Hindlimb muscle (tissue), 1 donor: ENCODE measurements around the gene PRKAR1B. TPM values are rescaled to one million over a fixed set of nuclear protein-coding genes. Genes with fewer than 3 reads are reported as not detected.

Experiments used
- DNase-seq: peaks from one replicate; pipeline ENCODE4 v3.0.0-alpha.2; 2013
- polyA plus RNA-seq: library from polyadenylated mRNA; unstranded; fragments of 120-200 nt; gene quantifications from one replicate; pipeline ENCODE4 v1.2.1, GENCODE V29; 2013; ENCODE audit not compliant: insufficient read length

PRKAR1B gene
- polyA plus RNA-seq, 1 donor, result 35.7 TPM

DNA sequence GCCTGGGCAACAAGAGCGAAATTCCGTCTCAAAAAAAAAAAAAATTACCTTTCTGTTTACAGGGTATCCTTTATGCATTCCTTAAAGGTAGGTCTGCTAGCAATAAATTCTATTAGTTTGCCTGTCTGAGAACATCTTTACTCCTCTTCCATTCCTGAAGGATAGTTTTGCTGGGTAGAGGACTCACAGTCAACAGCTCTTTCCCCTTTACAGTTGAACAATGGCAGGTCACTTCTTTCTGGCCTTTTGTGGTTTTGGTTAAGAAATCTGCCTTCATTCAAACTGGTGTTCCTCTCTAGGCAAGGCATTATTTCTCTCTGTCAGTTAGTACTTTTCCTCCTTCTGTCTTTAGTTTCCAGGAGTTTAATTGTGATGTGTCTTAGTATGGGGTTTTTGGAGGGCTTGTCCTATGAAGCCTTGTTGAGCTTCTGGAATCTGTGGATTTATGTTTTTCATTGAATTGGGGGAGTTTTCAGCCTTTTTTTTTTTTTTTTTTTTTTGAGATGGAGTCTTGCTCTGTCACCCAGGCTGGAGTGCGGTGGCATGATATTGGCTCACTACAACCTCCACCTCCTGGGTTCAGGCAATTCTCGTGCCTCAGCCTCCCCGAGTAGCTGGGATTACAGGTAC lies 5.3 kb downstream of the PRKAR1B start:
- no peak for DNase-seq

DNA sequence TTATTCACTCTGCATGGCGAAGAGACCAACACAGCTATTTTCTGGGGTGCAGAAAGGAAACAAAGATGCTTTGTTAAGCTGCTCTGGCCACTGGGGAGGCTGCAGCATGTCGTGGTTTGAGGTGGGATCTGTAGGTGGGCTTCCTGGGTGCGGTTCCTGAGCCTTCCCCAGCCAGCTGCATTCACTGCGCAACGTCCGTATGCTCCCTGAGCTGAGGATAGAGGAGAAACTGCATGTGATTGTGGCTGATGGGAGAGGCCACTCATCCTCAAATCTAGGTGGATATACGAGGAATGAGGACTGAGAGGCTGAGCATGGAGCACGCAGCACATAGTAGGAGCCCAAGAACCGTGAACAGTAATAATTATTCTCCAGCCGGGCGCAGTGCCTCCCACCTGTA lies 10.4 kb downstream of the PRKAR1B start:
- no peak for DNase-seq

DNA sequence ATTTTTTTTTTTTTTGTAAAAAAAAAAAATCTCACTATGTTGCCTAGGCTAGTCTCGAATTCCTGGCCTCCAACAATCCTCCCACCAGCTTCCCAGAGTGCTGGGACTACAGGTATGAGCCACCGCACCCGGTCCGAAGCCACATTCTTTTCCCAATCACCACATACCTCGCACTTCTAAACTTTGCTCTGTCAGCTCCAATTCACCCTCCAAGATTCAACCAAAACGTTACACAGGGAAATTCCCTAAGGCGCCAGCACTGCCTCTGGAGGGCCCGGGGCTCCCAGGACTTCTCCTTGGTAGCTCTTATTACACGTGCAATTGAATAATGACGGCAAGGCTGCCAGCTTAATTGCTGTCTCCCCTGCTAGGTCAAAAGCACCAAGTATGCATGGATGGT lies 10.9 kb downstream of the PRKAR1B start:
- no peak for DNase-seq

DNA sequence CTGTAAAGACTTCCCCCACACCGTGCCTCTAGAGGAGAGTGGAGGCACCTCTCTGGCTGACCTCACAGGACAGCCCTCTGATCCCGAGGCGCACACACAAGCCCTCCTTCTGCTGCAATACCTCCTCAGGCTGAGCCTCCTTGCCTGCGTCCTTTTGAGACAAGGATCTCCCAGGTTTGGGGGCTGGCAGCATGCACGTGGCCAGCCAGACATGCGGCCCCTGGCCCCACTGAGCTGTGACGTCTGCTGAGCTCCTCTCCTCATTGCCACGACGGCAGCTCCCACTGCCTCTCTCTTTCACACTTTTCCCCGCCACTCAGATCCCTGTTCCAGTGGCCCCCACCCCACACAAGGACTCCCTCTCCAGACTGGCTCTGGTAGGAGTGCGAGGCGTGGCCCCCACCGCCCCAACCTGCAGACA lies 12.8 kb downstream of the PRKAR1B start:
- no peak for DNase-seq

DNA sequence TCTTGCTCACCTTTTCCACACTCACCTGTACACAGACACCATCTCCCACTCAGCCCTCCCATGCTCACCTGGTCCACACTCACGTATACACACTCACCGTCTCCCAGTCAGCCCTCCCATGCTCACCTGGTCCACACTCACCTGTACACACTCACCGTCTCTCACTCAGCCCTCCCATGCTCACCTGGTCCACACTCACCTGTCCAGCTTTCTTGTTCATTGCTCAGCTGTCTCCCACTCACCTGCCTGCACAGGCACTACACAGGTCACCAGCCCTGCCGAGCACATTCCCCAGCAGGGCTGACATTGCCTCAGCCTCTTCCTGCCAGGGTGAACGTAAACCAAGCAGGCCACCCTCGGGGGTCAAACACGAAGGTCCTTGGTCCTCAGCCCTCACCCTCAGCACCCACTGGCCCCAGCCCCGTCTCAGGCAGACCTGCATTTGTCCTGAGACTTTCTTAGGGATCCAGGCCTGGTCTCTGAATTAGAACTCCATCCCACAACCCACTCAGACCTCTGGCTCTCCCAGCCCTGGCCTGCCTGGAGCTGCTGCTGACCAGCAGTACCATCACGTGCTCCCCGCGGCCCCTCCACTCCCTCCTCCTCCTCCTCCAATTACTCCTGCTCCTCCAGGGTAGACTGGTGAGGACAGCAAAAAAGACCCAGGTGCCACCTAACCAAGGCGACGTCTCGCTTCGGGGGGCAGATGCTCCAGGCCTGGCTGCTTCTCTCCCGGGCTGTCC lies 13.4 kb downstream of the PRKAR1B start:
- DNase-seq, result no peak

DNA sequence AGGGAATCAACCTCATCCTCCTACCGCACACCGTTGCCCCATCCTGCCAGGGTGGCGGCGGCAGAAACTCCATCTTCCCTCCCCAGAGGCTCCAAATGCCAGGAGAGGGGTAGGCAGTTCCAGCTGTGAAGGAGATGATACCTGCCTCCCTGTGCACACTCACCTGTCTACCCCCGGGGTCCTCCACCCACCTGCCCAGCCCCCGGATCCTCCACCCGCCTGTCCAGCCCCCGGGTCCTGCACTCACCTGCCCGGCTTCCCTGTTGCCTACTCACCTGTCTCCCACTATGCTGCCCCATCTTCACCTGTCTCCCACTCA lies 14.0 kb downstream of the PRKAR1B start:
- DNase-seq, result no peak

DNA sequence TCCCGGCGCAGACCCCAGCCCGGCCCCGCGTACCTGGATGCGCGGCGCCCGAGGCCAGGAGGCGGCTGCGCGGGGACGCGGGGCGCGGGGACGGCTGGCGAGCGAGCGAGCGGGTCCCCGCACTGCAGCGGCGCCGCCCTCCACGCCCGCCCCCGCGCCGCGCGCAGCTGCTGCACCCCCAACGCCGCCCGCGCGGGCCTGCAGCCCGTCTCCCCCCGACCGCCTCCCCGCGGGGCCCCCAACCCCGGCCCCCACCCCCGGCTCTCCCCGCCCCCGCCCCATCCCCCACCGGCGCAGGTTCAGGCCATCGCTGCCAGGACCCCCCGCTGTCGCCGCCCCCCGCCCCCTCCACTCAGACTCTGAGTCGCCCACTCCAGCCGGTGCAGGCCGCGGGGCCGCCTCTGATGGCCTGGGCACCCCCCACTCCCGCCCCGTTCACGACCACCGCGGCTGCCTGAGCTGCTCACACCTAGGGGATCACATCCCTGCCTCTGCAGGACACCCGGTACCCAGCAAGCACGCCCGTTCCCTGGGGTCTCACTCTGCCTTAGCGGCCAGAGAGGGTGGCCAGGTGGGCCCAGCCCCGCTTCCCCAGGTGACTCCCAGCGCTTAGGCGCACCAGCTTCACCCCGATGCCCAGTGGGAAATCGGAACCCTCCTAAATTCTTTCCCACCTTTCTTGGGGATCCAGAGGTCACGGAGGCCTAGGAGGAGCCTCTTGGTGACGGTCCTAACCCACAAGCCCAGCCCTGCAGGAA lies 14.5 kb downstream of the PRKAR1B start:
- no peak for DNase-seq

DNA sequence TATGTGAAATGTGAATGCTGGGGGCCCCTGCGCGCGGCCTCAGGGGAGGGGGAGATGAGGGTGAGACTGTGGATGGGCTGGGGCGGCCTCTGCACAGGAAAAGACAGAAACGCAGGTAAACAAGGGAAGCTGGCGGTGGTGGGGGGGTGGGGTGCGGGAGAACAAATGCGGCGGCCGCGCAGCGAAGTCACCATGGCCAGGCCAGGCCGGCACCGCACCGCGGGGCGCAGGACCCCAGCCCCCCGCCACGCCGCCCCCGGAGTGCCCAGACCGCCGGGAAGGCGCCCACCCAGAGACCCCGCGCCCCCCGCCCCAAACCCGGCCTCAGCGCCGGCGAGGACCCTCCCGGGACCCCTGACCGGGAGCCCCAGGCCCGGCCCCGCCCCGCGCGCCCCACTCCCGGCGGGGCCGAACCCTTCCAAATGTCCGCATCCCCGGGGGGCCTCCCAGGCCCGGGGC lies 15.1 kb downstream of the PRKAR1B start:
- no peak for DNase-seq

DNA sequence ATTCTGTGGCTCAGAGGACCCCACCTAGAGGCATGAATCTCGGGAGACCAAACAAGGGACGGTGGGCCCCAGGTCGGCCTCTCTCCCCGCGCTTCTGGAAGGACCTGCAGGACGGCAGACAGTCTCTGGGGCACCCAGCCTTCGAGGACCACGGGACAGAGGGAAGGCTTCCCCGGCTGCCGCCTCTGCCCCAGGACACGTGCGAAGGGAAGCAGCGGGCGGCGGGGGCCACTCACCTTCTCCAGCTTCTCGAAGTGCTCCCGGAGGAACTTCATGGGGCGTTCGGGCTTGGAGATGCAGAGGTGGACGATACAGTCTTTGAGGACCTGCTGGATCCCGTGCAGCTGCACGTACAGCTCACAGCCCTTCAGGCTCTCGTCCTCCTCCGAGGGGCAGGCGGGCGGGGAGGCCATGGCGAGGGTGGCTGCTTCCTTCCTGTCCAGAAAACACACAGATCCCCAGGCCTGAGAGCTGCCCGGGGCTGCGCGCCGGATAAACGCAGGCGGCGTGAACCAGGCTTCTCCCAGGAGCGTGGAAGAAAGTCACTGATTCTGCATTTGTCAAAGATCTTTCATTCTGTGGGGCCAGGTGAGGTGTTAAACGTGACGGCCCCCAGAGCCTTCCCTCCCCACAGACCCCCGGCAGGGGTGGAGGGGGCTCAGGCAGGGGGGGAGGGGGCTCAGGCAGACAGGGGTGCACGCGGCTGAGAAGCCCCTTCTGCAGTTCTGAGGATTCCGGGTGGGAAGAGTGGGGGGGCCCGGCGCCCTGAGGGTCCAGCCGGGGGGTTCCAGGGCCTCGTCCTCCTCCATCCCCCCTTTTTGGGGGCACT lies 15.8 kb downstream of the PRKAR1B start:
- DNase-seq, result peak; percentile 29

DNA sequence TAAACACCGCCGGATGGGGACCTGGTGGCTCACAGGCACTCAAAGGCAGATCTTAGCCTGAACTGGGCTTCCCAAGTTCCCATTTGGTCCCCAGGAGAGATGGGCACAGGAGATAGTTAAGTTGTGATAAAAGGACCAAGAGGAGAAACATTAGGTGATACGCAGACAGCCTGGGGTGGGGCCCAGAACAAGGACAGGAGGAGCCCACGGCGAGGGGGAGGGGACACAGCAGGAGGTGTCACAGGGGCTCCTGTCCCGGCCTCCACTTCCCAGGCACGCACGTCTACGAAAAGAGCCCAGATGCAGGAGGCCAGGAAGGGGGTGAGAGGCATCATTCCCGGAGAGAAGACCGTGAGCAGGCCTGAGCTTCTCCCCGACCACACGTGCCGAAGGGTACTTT lies 16.9 kb downstream of the PRKAR1B start:
- DNase-seq, result no peak

DNA sequence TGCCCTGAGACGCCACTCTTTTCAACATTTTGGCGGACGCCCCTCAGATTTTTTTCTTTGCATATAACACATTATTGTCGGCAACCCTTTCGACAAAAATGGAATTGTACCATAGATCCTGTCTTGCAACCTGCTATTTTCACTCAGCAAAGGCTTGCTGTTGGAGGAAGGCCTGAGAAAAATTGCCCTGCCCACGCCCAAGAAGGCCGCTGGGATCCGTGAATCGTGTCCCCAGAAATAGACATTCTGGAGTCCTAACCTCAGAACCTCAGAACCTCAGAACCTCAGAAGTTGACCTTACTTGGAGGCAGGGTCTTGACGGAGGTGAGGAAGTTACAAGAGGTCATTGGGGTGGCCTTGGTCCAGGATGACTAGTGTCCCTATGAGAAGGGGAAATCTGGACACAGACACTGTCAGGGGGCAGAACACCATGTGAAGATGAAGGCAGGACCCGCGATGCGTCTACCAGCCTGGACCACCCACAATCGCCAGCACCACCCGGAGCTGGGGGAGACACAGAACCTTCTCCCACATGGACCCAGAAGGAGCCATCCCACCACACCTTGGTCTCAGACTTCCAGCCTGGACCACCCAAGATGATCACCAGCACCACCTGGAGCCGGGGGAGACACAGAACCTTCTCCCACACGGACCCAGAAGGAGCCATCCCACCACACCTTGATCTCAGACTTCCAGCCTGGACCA lies 19.6 kb downstream of the PRKAR1B start:
- no peak for DNase-seq

DNA sequence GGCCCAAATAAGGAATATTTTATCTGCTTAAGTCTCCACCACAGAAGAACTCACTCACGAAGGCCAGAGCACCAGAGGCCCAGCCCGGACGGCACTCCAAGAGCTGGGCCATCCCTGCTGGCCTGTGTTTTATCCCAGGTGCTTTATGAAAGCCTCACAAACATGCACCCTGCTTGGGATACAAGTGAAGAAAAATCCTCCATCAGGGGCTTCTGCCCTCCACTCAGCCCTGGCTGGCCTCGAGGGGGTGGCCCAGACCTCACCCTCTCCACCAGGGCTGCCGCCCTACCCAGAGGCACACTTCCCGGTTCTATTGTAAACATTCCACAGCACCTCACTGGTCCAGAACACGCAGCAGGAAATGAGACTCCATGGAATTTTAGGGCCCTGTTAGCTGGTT lies 20.4 kb downstream of the PRKAR1B start:
- DNase-seq, result no peak

DNA sequence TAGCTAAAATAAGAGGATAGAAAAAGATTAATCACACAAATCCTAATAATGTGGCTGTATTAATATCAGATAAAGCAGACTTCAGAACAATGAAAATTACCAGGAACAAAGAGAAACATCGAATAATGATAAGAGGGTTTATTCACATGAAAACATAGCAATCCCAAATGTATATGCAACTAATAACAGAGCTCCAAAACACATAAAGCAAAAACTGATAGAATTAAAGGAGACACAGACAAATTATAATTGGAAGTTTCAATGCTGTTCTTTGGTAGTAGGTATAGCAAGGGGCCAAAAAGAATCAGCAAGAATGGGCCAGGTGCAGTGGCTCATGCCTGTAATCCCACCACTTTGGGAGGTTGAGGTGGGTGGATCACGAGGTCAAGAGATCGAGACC lies 24.0 kb downstream of the PRKAR1B start:
- DNase-seq, result no peak

DNA sequence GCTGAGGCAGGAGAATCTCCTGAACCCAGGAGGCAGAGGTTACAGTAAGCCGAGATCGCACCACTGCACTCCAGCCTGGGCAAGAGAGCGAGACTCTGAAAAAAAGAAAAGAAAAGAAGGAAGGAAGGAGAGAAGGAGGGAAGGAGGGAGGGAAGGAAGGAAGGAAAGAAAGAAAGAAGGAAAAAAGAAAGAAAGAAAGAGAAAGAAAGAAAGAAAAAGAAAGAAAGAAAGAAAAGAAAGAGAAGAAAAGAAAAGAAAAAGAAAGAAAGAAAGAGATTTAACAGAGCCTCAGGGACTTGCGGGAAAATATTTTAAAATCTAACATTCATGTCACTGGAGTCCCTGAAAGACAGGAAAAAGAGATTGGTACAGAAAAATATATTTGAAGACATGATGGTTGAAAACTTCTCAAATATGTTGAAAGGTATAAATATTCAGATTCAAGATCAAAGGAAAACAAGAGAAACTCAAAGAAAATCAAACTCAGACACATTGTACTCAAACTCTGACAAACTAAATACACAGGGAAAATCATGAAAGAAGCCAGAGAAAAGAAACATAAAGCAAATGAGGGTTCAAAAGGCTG lies 25.9 kb downstream of the PRKAR1B start:
- DNase-seq, result no peak

DNA sequence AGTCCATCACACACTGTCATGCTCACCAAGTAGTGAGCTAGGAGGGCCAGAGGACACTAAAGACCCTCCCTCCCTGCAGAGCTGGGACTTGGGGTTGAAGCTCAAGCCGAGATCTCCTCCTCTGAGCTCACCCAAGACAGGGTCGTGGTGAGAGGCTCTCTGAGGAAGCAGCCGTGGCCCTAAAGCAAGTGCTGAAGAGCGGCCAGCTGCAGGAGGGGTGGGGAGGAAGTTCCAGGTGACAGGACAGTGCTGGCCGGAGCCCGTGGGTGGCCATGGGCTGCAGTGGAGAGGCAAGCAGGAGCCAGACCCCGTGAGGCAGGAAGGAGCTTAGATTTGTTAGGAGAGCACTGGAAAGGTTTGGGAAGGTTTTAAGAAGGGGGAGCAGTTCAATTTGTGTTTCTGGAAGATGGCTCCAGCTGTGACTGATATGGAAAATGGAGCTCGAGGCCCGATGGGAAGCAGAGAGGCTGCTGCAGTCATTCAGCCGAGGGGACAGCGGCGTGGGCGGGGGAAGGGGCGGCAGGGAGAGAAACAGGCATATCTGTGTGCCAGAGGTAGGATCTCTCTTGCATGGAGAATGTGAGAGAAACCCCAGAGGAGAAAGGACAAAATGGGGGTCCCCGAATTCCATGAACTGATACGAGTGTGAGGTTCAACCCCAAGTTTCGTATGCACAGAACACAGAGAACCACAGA lies 27.5 kb downstream of the PRKAR1B start:
- DNase-seq, result no peak

DNA sequence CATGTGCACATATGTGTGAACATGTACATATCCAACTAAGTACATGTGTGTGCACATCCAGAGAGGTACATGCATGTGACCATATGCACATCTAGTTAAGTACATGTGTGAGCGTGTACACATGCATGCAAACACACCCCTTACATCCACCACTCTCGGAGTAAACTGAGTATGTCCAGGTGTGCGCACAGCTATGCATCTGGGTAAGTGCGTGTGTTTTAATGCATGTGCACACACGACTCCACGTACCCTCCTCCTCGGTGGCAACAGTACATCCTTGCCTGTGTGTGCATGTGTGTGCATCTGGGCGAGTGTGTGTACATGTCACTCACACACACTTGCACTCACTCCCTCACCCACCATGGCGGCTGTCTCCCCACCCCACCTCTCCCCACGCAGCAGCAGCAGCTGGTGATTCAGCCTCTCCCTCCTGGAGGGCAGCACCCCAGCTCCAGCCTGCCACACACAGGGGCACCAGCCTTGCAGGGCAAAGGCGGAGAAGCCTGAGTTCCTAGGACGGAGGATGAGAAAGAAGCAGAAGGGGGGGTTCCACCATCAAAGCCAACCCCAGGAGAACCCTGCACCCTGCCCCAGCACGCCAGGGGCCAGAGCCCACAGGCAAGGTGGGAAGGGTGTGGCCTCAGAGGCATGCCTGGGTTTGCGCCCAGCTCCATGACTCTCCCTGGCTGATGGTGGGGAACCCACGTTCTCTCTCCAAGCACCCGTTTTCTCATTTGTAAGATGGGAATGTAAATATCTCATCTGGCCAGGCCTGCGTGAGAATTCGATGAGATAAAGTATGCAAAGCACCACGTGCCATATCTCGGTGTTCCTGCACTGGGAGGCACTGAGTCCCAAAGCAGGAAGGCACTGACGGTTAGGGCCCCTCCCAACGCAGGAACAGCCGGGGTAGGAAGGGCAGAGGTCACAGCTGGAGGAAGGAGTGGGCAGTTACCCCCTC lies 28.3 kb downstream of the PRKAR1B start:
- DNase-seq, result no peak

DNA sequence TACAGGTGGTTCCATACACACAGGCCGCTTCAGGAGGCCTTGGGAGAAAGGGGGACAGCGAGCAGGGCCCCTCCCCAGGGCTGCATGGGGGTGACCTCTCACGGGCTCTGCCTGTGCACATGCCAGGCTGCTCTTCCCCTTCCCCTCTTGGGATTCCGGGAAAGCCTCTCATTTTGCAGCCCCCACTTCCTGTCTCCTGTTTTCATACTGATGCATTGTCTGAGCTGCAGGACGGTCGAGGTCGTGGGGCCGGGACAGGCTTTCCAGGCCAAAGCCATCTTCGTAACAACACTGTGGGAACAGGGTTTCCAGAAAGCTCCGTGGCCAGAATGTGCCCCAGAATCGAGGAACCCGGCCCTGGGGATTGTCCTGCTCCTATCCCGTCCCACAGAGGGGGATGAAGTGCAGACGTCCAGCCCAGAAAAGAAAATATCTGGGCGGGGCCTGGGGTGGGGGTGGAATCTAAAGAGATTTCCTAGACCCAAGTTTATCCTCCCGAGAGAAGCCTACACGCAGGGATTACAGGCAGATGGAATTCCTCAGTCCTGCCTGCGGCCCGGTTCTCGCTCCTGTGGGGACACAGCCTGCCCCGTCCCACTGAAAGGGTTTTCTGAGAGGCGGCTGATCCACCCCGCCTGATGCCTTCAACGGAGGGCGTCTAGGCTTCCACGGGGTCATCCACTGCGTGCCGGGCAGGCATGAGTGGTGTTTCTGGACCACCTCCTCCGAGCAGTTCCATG lies 30.1 kb downstream of the PRKAR1B start:
- DNase-seq, result no peak

DNA sequence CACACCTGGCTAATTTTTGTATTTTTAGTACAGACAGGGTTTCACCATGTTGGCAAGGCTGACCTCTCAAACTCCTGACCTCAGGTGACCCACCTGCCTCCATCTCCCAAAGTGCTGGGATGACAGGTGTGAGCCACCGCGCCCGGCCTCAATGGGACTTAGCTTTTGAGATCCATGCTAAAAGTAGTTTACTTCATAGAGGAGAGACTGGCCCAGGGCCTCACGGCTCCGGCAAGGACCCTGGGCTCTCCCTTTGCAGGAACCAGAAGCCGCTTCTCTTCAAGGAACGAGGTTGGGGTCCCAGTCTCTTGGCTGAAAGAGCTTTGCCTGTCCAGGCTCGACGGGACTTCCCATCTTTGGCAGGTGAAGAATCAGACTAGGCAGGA lies 30.7 kb downstream of the PRKAR1B start:
- DNase-seq, result no peak

DNA sequence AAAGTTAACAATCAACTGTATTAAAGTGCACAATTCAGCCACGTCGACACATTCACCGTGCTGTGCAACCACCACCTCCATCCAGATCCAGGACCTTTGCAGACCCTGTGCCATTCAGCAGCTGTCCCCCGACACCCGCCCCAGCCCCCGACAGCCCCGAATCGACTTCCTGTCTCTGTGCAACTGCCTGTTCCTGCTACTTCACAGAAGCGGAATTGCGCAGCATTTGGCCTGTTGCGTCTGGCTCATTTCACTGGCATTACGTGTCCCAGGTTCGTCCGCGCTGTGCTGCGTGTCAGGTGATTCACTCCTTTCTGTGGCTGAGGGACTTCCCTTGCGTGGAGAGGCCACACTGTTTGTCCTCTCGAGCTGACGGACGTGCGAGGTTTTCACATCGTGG lies 33.8 kb downstream of the PRKAR1B start:
- DNase-seq, result no peak
